ENCODE results near the gene SNAPC4.
"Not testable (repeated sequence)": the region's sequence is repeated elsewhere in the genome, so short reads cannot be mapped to it uniquely, and the experiment has no call there.

SNAPC4 gene

GRCh38 chr9:136407061-136407460, 7.1 kb upstream of the SNAPC4 start:
- not testable (repeated sequence) for DNase-seq

- not testable (repeated sequence) for DNase-seq
Observed at GRCh38 chr9:136405904-136406303, 5.9 kb upstream of the SNAPC4 start.

GRCh38 chr9:136405481-136405880, 5.5 kb upstream of the SNAPC4 start:
- no peak for DNase-seq

GRCh38 chr9:136404801-136405136, 4.8 kb upstream of the SNAPC4 start:
- no peak for DNase-seq

GRCh38 chr9:136403915-136404800, 4.2 kb upstream of the SNAPC4 start:
- DNase-seq, result no peak

GRCh38 chr9:136403538-136403914, 3.6 kb upstream of the SNAPC4 start:
- no peak for DNase-seq

GRCh38 chr9:136402067-136402466, 2.1 kb upstream of the SNAPC4 start:
- DNase-seq, result no peak

GRCh38 chr9:136401173-136401922, 1.4 kb upstream of the SNAPC4 start:
- no peak for DNase-seq

GRCh38 chr9:136399176-136400037, 563 bp downstream of the SNAPC4 start:
- no peak for DNase-seq

- no peak for DNase-seq
Observed at GRCh38 chr9:136398286-136398685, 1.7 kb downstream of the SNAPC4 start.

- no peak for DNase-seq
Observed at GRCh38 chr9:136397643-136398042, 2.3 kb downstream of the SNAPC4 start.

- no peak for DNase-seq
Observed at GRCh38 chr9:136396219-136396515, 3.8 kb downstream of the SNAPC4 start.

GRCh38 chr9:136395345-136396218, 4.4 kb downstream of the SNAPC4 start:
- DNase-seq, result no peak

- no peak for DNase-seq
Observed at GRCh38 chr9:136395020-136395340, 5.0 kb downstream of the SNAPC4 start.

GRCh38 chr9:136394312-136395019, 5.5 kb downstream of the SNAPC4 start:
- DNase-seq, result no peak

GRCh38 chr9:136393531-136393930, 6.4 kb downstream of the SNAPC4 start:
- DNase-seq, result no peak

GRCh38 chr9:136392538-136393449, 7.2 kb downstream of the SNAPC4 start:
- no peak for DNase-seq

GRCh38 chr9:136391737-136392537, 8.0 kb downstream of the SNAPC4 start:
- no peak for DNase-seq

GRCh38 chr9:136389396-136389795, 10.6 kb downstream of the SNAPC4 start:
- no peak for DNase-seq

GRCh38 chr9:136387217-136387616, 12.8 kb downstream of the SNAPC4 start:
- DNase-seq, result no peak
